PC-9 (cell line): ENCODE results near the gene SYNM. TPM values are rescaled to one million over a fixed set of nuclear protein-coding genes. Genes with fewer than 3 reads are reported as not detected.

ENCODE experiments used
- BruUV-seq: library from RNA; stranded (reverse); fragments of 400-500 nt; replicated peaks from 2 replicates; lab custom pipeline; 2021; lab: Mats Ljungman, UMichigan
- CTCF ChIA-PET: fragments of 300-600 bp; sonication (Branson Sonifier 250); formaldehyde crosslinking; loops from one replicate; lab custom pipeline; 2022; ENCODE audit warnings: antibody characterized with exemption; lab: Charles Lee
- POLR2A ChIA-PET: fragments of 300-600 bp; sonication (Branson Sonifier 250); formaldehyde crosslinking; loops from one replicate; lab custom pipeline; 2022; ENCODE audit warnings: antibody characterized with exemption; ENCODE audit not compliant: unreplicated experiment; lab: Charles Lee
- DNase-seq, 2 experiments: peaks; one replicate each; pipeline versions ENCODE4 v3.0.0 to v3.0.0-alpha.2; 2015 to 2022; ENCODE audit warnings: mixed read lengths in 1 of 2
- H2AFZ ChIP-seq: fragments of 200-600 bp; sonication (generic); 2 replicates; pipeline ENCODE4 v1.8.1; 2017; ENCODE audit warnings: antibody characterized with exemption
- H3F3A ChIP-seq: fragments of 200-600 bp; sonication (generic); 2 replicates; pipeline ENCODE4 v1.8.1; 2017; ENCODE audit warnings: antibody characterized with exemption, mild to moderate bottlenecking, low read depth; ENCODE audit not compliant: insufficient read depth
- H3K27ac ChIP-seq: fragments of 200-600 bp; sonication (generic); 2 replicates; pipeline ENCODE4 v1.6.1; 2016; ENCODE audit warnings: mixed run types
- H3K27me3 ChIP-seq: fragments of 200-600 bp; sonication (generic); 2 replicates; pipeline ENCODE4 v1.6.1; 2016; ENCODE audit warnings: low read depth, mixed run types; ENCODE audit not compliant: insufficient read depth
- H3K36me3 ChIP-seq: fragments of 200-600 bp; sonication (generic); 2 replicates; pipeline ENCODE4 v1.6.1; 2016; ENCODE audit warnings: low read depth, mixed run types
- H3K4me1 ChIP-seq: fragments of 200-600 bp; sonication (generic); replicated peaks from 2 replicates; pipeline ENCODE4 v1.6.1; 2016; ENCODE audit warnings: mixed run types; ENCODE audit not compliant: insufficient read depth
- H3K4me2 ChIP-seq: fragments of 200-600 bp; sonication (generic); 2 replicates; pipeline ENCODE4 v1.6.1; 2017; ENCODE audit warnings: mixed run types
- H3K4me3 ChIP-seq: fragments of 200-600 bp; sonication (generic); 2 replicates; pipeline ENCODE4 v1.6.1; 2016; ENCODE audit warnings: mixed run types
- H3K79me2 ChIP-seq: fragments of 200-600 bp; sonication (generic); 2 replicates; pipeline ENCODE4 v1.6.1; 2017; ENCODE audit warnings: low read depth, mixed run types
- H3K9me2 ChIP-seq: fragments of 200-600 bp; sonication (generic); 2 replicates; pipeline ENCODE4 v1.8.1; 2017; ENCODE audit warnings: mild to moderate bottlenecking; ENCODE audit not compliant: insufficient read depth
- H3K9me3 ChIP-seq: fragments of 200-600 bp; sonication (generic); 2 replicates; pipeline ENCODE4 v1.8.1; 2016; ENCODE audit warnings: low read depth; ENCODE audit not compliant: insufficient read depth
- H4K20me1 ChIP-seq: fragments of 200-600 bp; sonication (generic); 2 replicates; pipeline ENCODE4 v1.8.1; 2017; ENCODE audit not compliant: insufficient read depth
- EZH2 ChIP-seq: fragments of 200-600 bp; sonication (generic); IDR thresholded peaks from 2 replicates; pipeline ENCODE4 v1.8.0; 2017; ENCODE audit warnings: antibody characterized with exemption, low read depth
- intact Hi-C: fragments of 100-400 bp; cut with micrococcal nuclease; formaldehyde crosslinking; loops from one replicate; pipeline ENCODE4 v1.10.0; 2022; ENCODE audit not compliant: unreplicated experiment
- total RNA-seq: library from RNA; stranded (reverse); gene quantifications from 2 replicates; pipeline ENCODE4 v1.2.3, GENCODE V29; 2021
- TF ChIP-seq, protein P1 (sequence below): fragments of 200-600 bp; sonication (generic); conservative IDR thresholded peaks from 2 replicates; pipeline ENCODE4 v1.6.1; 2017; ENCODE audit warnings: mixed run types, antibody characterized with exemption, mild to moderate bottlenecking, moderate library complexity

SYNM gene
- total RNA-seq, 1 experiment from 2014 or later: 2.4 TPM

DNA sequence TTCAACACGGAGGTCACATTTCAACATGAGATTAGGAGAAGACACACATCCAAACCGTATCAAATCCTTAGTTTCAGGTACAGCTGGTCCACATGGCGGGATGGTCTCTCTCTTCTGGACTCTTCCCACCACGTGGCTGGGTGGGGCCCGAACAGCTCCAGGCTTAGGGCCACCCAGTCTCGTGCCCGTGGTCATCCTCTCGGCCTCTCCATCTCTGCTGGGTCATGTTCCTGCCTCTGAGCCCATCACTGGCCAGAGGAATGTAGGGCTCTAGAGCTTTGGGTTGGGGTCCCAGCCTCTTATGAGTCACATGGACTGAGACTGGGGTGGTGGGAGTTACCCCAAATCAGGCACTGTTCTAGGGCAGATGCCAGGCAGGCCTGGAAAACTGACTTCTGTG, 12.2 kb downstream of the SYNM start:
- Histone ChIP-seq H3K27me3 (no peaks in the 10 kb centered on the region), H3K27ac (no peak overlapping the region), H3K4me3 (no peak overlapping the region), H3F3A (no peaks in the 10 kb centered on the region), H4K20me1 (no peaks in the 10 kb centered on the region), H3K9me3 (no peaks in the 10 kb centered on the region), H3K4me2 (no peak overlapping the region), H2AFZ (no peak overlapping the region), H3K4me1 (peaks cover 7% of the 10 kb centered on the region), H3K79me2 (no peaks in the 10 kb centered on the region), H3K9me2 (no peaks in the 10 kb centered on the region), H3K36me3 (no peaks in the 10 kb centered on the region)
- POLR2A ChIA-PET: no interaction called here
- CTCF ChIA-PET: no interaction called here
- no peak for DNase-seq
- TF ChIP-seq, protein P1, sequence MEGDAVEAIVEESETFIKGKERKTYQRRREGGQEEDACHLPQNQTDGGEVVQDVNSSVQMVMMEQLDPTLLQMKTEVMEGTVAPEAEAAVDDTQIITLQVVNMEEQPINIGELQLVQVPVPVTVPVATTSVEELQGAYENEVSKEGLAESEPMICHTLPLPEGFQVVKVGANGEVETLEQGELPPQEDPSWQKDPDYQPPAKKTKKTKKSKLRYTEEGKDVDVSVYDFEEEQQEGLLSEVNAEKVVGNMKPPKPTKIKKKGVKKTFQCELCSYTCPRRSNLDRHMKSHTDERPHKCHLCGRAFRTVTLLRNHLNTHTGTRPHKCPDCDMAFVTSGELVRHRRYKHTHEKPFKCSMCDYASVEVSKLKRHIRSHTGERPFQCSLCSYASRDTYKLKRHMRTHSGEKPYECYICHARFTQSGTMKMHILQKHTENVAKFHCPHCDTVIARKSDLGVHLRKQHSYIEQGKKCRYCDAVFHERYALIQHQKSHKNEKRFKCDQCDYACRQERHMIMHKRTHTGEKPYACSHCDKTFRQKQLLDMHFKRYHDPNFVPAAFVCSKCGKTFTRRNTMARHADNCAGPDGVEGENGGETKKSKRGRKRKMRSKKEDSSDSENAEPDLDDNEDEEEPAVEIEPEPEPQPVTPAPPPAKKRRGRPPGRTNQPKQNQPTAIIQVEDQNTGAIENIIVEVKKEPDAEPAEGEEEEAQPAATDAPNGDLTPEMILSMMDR: no peak
- TF ChIP-seq EZH2: no peak
- BruUV-seq: no TSS peak
- intact Hi-C loops: no loop called here

DNA sequence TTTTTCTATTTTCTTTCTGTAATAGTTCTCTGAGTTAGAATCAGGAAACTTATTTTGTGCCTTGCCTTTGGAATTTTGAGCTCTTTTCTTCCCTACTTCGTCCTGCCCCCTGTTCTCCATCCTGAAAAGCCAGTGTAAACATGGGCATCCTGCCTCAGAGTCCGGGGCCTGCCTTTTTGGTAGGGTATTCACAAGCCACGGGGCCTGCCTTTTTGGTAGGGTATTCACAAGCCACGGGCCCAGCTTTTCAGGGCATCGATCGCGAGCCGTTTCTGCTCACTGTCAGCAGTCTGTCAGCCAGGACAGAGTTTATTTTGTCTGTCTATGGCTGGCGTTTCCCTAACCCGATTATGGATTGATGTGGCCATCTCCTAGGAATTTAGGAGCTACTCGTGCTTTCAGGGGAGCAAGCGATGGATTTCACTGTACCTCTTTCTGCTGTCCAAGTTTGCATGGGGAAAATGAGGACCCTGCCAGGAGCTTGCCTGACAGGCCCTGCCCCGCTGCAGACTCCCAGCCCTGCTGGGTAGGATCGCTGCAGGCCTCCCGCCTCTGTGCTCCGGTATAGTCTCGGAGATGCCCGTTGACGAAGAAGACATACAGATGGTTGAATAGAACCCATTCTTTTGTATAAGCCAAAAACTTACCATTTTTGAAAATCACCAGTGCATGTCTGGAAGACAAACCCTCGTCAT, 12.8 kb downstream of the SYNM start:
- H3K9me3 ChIP-seq: no peaks in the 10 kb centered on the region
- no peak for DNase-seq
- no peaks in the 10 kb centered on the region for H4K20me1 ChIP-seq
- H3K4me2 ChIP-seq: no peak overlapping the region
- H3K9me2 ChIP-seq: no peaks in the 10 kb centered on the region
- no peak overlapping the region for H3K4me3 ChIP-seq
- H3K36me3 ChIP-seq: no peaks in the 10 kb centered on the region
- BruUV-seq: no TSS peak
- H2AFZ ChIP-seq: no peak overlapping the region
- intact Hi-C loops: no loop called here
- TF ChIP-seq, protein P1: no peak
- TF ChIP-seq EZH2: no peak
- ChIA-PET CTCF (no interaction called here), POLR2A (no interaction called here)
- H3K27me3 ChIP-seq: no peaks in the 10 kb centered on the region
- peaks cover 13% of the 10 kb centered on the region for H3K4me1 ChIP-seq
- no peaks in the 10 kb centered on the region for H3K79me2 ChIP-seq
- no peak overlapping the region for H3K27ac ChIP-seq
- peaks cover 4% of the 10 kb centered on the region for H3F3A ChIP-seq

GRCh38 chr15:99118258-99118632, 13.4 kb downstream of the SYNM start:
- no peaks in the 10 kb centered on the region for H3K79me2 ChIP-seq
- no peaks in the 10 kb centered on the region for H3K9me2 ChIP-seq
- H3K36me3 ChIP-seq: no peaks in the 10 kb centered on the region
- no peaks in the 10 kb centered on the region for H3K9me3 ChIP-seq
- H2AFZ ChIP-seq: no peak overlapping the region
- no peak for DNase-seq
- peaks cover 9% of the 10 kb centered on the region for H3F3A ChIP-seq
- H3K4me1 ChIP-seq: peaks cover 18% of the 10 kb centered on the region
- ChIA-PET CTCF (no interaction called here), POLR2A (no interaction called here)
- H3K4me3 ChIP-seq: no peak overlapping the region
- intact Hi-C loops: no loop called here
- no peaks in the 10 kb centered on the region for H3K27me3 ChIP-seq
- no peak overlapping the region for H3K4me2 ChIP-seq
- no peak overlapping the region for H3K27ac ChIP-seq
- BruUV-seq: no TSS peak
- TF ChIP-seq, protein P1: no peak
- no peak for TF ChIP-seq EZH2
- H4K20me1 ChIP-seq: no peaks in the 10 kb centered on the region
